HG03196 (cell line): ENCODE results near the gene ATP8B2.
"Not testable (repeated sequence)": the region's sequence is repeated elsewhere in the genome, so short reads cannot be mapped to it uniquely, and the experiment has no call there.

Experiments used
- ATAC-seq: cut with Tn5 transposase; IDR thresholded peaks from one replicate; pipeline ENCODE4 v1.9.1; 2021; ENCODE audit not compliant: unreplicated experiment

ATP8B2 gene

GRCh38 chr1:154344977-154345837 lies 19.9 kb downstream of the ATP8B2 start:
- no peak for ATAC-seq

DNA sequence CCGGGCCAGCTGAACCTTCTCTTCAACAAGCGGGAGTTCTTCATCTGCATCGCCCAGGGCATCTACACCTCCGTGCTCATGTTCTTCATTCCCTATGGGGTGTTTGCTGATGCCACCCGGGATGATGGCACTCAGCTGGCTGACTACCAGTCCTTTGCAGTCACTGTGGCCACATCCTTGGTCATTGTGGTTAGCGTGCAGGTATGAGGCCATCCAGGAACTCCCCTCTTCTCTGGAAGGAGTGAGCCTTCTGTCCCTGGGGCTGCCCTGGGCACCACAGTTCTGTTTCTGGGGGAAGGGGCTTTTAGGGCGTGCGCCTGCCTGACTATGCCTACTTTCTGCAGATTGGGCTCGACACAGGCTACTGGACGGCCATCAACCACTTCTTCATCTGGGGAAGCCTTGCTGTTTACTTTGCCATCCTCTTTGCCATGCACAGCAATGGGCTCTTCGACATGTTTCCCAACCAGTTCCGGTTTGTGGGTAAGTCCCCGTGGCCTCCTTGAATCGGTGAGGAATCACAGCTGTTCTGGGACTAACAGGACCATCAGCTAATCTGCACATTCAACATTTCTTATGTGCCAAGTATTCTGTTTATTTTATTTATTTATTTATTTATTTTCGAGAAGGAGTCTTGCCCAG lies 21.1 kb downstream of the ATP8B2 start:
- no peak for ATAC-seq

- no peak for ATAC-seq
These were observed 22.6 kb downstream of the ATP8B2 start for GRCh38 chr1:154347961-154348360.

DNA sequence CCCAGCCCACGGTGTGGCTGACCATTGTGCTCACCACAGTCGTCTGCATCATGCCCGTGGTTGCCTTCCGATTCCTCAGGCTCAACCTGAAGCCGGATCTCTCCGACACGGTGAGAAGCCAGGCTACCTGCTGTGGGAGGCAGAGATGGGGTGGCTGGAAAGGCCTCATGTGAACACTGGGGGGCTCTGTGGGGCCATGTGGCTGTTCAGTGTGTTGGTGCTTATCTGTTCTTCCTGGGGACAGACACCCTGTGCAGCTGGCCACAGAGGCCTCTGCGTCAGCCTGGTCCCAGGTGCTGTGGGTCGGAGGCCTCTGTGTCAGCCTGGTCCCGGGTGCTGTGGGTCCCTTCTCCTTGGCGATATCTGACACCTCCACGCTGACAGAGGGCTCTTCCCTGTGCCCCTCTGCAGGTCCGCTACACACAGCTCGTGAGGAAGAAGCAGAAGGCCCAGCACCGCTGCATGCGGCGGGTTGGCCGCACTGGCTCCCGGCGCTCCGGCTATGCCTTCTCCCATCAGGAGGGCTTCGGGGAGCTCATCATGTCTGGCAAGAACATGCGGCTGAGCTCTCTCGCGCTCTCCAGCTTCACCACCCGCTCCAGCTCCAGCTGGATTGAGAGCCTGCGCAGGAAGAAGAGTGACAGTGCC lies 23.2 kb downstream of the ATP8B2 start:
- ATAC-seq, result no peak

DNA sequence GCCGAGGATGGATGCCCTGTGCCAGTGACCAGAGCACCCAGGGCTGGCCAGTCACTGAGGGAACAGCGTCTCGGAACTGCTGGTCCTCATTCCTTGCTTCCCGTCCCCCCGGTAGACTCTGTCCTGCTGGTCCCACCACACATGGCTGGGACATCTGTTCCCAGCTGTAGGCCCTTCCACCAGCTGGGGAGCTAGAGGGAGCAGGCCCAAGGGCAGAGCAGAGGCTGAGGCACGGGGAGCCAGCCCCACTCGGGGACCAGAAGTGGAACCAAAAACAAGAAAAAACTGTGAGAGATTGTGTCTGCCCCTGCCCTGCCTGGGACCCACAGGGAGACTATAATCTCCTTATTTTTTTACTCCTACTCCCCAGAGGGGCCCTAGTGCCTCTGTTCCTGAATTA lies 23.8 kb downstream of the ATP8B2 start:
- no peak for ATAC-seq

GRCh38 chr1:154350383-154350782 lies 25.1 kb downstream of the ATP8B2 start:
- ATAC-seq, result no peak

GRCh38 chr1:154351363-154352068 lies 26.2 kb downstream of the ATP8B2 start:
- no peak for ATAC-seq

DNA sequence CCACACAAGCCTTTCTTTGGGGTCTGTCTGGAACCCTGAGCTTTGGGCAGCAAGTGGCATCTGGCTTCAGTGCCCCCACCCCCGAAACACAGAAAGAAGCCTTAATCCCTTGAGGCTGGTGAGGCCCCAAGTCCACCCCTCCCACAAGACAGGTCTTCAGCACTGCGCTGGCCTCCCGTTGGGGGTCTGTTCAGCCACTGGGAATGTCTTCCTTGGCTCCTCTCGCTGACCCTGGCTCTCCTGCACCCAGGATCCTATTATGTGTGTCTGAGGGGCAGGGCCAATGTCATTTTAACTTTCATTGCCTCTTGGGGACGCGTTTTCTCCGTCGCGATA lies 26.9 kb downstream of the ATP8B2 start:
- ATAC-seq, result no peak

DNA sequence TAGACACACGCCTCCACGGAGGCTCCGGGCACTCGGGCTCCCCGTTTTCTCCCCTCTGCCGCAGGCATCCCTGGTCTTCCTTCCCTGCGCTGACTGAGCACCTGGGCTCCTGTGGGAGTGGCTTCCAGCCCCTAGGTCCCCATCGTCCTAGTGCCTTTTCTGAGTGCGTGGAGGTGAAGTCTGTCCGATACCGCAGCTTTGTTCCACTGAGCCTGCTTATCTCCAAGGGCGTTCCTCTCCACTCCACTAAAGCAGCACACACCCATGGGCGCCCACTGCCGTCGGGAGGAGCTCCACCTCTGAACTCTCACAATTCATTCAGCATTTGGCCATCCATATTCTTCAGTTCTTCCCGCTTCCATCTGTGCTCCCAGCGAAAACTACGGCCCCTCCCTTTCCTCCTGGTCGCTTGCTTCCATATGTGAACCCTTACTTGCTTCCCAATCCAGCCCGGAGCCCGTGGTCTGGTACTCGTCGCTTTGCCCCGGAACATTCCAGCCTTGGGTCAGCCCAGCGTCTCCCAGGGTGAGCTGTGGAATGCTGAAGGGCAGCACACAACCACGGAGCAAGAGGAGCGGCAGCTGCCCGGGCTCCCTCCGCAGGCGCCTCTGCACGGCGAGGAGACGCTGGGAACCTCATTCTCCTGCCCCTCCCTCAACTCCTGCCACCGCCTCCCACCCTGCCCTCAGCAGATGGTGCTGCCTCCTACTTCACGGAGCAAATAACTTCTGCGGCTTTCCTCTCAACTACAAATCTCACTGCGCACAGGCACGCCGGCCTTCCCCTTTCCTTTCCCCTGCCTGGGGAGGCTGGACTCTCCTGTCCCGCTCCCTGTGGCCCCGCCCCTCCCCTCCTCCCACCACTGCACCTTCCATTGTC lies 27.5 kb downstream of the ATP8B2 start:
- no peak for ATAC-seq

GRCh38 chr1:154353460-154353904 lies 28.2 kb downstream of the ATP8B2 start:
- ATAC-seq, result no peak

DNA sequence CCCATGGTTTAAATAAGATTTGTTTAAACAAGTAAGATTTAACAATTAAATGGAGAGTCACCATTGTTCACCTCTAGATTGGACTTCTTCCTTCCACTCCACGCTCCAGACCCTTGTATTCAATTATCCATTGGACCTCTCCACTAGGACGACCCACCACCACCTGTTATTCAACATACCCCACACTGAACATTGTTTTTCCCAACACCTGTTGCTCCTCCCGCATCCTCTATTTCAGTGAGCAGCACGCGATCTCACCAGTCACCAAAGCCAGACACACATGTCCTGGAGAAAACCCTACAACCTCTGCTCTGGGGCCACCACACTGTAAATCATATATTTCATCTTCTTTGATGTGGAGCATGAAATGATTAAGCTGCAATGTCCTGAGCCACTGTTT lies 28.6 kb downstream of the ATP8B2 start:
- ATAC-seq, result no peak

GRCh38 chr1:154358519-154358918 lies 33.2 kb downstream of the ATP8B2 start:
- ATAC-seq, result no peak

DNA sequence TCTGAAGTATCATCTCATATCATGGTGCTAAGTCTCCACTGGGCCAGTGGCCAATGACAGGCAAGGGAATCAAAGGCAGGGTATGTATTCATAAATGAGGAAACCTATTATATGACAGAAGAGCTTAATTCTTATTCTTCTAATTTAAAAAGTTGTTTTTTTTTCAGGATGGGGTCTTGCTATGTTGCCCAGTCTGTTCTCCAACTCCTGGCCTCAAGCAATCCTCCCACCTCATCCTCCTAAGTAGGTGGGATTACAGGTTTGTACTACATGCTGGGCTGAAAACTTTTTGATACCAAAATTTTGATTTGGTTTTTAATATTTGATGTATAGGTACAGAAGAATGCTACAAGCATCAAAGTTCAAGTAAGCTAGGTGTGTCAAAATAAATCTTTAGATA lies 35.0 kb downstream of the ATP8B2 start:
- ATAC-seq, result no peak

DNA sequence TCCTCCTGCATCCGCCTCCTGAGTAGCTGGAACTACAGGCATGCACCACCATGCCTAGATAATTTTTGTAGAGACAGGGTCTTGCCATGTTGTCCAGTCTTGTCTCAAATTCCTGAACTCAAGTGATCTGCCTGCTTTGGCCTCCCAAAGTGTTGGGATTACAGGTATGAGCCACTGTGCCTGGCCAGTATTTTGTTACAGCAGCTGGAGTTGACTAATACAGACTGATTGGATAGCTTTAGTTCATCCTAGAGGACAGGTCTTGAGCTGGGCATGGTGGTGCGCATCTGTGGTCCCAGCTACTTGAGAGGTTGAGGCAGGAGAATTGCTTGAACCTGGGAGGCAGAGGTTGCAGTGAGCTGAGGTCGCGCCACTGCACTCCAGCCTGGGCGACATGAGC lies 35.6 kb downstream of the ATP8B2 start:
- ATAC-seq, result not testable (repeated sequence)

DNA sequence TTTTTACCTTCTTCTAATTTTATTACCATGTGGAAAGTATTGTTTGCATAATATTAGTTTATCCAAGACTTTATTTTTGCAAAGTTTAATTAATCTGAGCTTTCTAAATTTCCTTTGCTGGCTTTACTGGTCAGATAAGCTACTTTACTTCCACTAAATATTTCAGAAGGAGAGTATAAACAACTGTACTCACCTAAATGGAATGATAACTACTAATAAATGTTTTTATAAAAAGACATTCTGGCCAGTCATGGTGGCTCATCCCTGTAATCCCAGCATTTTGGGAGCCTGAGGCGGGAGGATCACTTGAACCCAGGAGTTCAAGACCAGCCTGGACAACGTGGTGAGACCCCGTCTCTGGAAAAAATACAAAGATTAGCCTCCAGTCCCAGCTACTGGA lies 36.0 kb downstream of the ATP8B2 start:
- ATAC-seq, result no peak

DNA sequence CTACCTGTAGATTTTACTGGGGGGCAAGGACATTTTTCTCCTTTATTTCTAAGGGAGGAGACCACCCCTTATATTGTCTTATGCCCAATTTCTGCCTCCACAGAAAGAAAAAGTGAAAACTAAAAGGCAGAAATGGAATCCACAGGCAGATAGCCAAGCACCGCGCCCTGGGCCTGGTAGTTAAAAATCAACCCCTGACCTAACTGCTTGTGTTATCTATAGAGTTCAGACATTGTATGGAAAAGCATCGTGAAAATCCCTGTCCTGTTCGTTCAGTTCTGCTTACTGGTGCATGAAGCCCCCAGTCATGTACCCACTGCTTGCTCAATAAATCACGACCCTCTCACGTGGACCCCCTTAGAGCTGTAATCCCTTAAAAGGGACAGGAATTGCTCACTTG lies 46.1 kb downstream of the ATP8B2 start:
- ATAC-seq, result no peak

DNA sequence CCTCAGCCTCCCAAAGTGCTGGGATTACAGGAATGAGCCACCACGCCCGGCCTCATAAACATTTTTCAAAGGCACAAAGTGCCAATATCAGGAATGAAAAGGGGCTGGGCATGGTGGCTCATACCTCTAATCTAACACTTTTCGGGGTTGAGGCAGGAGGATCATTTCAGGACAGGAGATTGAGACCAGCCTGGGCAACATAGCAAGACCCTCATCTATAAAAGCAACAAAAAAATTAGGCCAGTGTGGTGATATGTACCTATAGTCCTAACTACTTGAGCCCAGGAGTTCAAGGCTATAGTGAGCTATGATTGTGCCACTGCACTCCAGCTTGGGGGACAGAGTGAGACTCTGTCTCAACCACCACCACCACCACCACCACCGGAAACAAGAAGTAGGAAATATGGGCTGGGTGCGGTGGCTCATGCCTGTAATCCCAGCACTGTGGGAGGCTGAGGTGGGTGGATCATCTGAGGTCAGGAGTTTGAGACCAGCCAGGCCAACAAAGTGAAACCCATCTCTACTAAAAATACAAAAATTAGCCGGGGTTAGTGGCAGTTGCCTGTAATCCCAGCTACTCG lies 48.5 kb downstream of the ATP8B2 start:
- ATAC-seq, result not testable (repeated sequence)

- ATAC-seq, result no peak
These were observed 54.0 kb downstream of the ATP8B2 start for GRCh38 chr1:154379301-154379700.

DNA sequence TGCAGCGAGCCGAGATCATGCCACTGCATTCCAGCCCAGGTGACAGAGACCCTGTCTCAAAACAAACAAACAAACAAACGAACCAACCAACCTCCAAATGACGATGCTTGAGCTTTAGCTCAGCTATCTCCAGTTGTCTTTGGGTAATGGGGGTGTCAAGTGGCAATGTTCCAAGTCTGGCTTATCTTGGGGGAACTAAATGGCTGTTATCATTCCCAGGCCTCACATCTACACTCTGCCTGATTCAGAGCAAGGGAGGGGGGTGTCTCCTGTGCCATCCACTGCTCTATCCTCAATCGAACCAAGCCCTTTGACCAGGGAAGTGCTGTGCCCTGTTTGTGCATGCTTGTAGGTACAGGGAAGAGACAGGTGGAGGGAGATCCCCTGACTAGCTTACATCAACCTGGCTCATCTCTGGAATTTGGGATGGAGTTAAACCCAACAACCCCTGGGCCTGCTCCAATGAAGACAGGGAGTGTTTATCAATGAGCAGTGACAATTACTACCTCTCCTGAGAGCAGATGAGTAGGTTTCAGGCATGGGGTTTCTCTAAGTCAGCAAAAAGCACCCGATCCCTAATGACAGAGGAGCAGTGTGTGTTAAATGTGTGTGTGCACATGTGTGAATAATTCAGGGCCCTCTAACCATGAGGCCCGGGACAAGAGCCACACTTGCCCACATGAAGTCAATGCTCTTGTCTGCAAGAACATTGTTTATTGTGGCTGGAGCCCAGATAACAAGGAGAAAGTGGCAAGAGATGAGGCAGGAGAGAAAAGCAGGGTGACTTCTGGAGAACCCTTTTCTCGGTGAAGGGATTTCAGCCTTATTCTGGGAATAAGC lies 59.5 kb downstream of the ATP8B2 start:
- ATAC-seq, result no peak
